ENCODE measurements around the gene DTX1. TPM values are rescaled to one million over a fixed set of nuclear protein-coding genes. Genes with fewer than 3 reads are reported as not detected.

DTX1 gene
- total RNA-seq, 1 experiment from 2014 or later, result 3.0 TPM

DNA sequence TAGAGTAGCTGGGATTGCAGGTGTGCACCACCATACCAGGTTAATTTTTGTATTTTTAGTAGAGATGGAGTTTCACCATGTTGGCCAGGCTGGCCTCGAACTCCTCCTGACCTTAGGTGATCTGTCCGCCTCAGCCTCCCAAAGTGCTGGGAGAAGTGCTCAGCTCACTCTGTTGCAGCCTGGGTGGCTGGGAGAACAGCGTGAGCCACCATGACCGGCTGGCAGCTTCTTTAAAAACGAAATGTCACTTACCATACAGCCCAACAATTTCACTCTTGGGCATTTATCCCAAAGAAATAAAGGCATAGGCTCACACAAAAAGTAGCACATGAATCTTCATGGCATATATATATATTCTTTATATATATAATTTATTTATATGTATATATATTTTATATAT lies 88.3 kb downstream of the DTX1 start:
- H3K4me3 Mint-ChIP-seq, result no peak overlapping the region

More for the DNA sequence above, 88.3 kb downstream of the DTX1 start:
- no peak overlapping the region for H3K56ac ChIP-seq (ENCODE audit: insufficient read length, low read depth, low read length)
- no peak overlapping the region for H3K4me2 ChIP-seq (ENCODE audit: insufficient read depth, insufficient read length, low read length)
- no peaks in the 10 kb centered on the region for H3K79me1 ChIP-seq (ENCODE audit: insufficient read depth, low read depth, low read length, poor library complexity, severe bottlenecking)
- TF ChIP-seq, protein P1, sequence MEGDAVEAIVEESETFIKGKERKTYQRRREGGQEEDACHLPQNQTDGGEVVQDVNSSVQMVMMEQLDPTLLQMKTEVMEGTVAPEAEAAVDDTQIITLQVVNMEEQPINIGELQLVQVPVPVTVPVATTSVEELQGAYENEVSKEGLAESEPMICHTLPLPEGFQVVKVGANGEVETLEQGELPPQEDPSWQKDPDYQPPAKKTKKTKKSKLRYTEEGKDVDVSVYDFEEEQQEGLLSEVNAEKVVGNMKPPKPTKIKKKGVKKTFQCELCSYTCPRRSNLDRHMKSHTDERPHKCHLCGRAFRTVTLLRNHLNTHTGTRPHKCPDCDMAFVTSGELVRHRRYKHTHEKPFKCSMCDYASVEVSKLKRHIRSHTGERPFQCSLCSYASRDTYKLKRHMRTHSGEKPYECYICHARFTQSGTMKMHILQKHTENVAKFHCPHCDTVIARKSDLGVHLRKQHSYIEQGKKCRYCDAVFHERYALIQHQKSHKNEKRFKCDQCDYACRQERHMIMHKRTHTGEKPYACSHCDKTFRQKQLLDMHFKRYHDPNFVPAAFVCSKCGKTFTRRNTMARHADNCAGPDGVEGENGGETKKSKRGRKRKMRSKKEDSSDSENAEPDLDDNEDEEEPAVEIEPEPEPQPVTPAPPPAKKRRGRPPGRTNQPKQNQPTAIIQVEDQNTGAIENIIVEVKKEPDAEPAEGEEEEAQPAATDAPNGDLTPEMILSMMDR (conservative IDR thresholded peaks at IDR 0.05), result no peak
- H3K14ac ChIP-seq (ENCODE audit: insufficient read depth, low read length), result no peak overlapping the region
- no peaks in the 10 kb centered on the region for H3K9me3 ChIP-seq (ENCODE audit: control insufficient read depth, low read depth, low read length)
- Mint-ChIP-seq H3K27me3 (ENCODE audit: low read depth) (peaks cover 6% of the 10 kb centered on the region), H3K9me3 (peaks cover 6% of the 10 kb centered on the region in 2 experiments; a peak in 4 of 5 replicates), H3K36me3 (ENCODE audit: insufficient read depth in 1 of 3, low read depth in 3 of 3) (no peaks in the 10 kb centered on the region; a peak in 3 of 7 replicates), H3K27ac (no peak overlapping the region), H3K4me1 (peaks cover 12 to 18% of the 10 kb centered on the region in 2 experiments)
- no peak overlapping the region for H4K91ac ChIP-seq (ENCODE audit: insufficient read length, low read depth, low read length)
- no peak overlapping the region for H2AFZ ChIP-seq (ENCODE audit: low read length)
- no peaks in the 10 kb centered on the region for H4K20me1 ChIP-seq (ENCODE audit: control insufficient read depth, insufficient read depth, insufficient read length)
- H3K23ac ChIP-seq (ENCODE audit: insufficient read length, low read depth, low read length), result no peak overlapping the region
- DNase-seq, result no peak
- no peak overlapping the region for H3K27ac ChIP-seq (ENCODE audit: insufficient read length, low read depth, low read length)
- peaks cover 2% of the 10 kb centered on the region; the same call in 1 of the 2 replicates for H3K4me1 ChIP-seq (ENCODE audit: insufficient read depth, low read length)
- no peaks in the 10 kb centered on the region for H3K79me2 ChIP-seq (ENCODE audit: insufficient read depth, low read length)
- no peak overlapping the region for H2AK5ac ChIP-seq (ENCODE audit: insufficient read length, low read length)
- no peak overlapping the region for H2BK15ac ChIP-seq (ENCODE audit: low read depth, low read length)
- no peak overlapping the region for H2BK20ac ChIP-seq (ENCODE audit: low read depth, low read length, poor library complexity, severe bottlenecking)
- no peaks in the 10 kb centered on the region for H3K27me3 ChIP-seq (ENCODE audit: insufficient read depth, low read length)
- H2BK120ac ChIP-seq (ENCODE audit: low read depth, low read length, poor library complexity, severe bottlenecking), result no peak overlapping the region
- no peak overlapping the region for H4K5ac ChIP-seq (ENCODE audit: insufficient read length, low read depth, low read length)
- H3K23me2 ChIP-seq (ENCODE audit: insufficient read length, low read depth, low read length, poor library complexity, severe bottlenecking), result peaks cover 2% of the 10 kb centered on the region
- no peak overlapping the region for H3K9ac ChIP-seq (ENCODE audit: extremely low read depth, insufficient read length, low read length)
- H3K4ac ChIP-seq (ENCODE audit: low read depth, low read length), result no peak overlapping the region
- H2BK12ac ChIP-seq (ENCODE audit: insufficient read length, low read depth, low read length), result no peak overlapping the region
- no CpG with 5 or more reads among the region's 5 CpGs for WGBS (ENCODE audit: extremely low coverage, insufficient read length, low lambda C conversion rate)
- no peak overlapping the region for H2BK5ac ChIP-seq (ENCODE audit: insufficient read length, low read length)
- no peak overlapping the region for H3T11ph ChIP-seq (ENCODE audit: low read length)
- no peak overlapping the region for H4K8ac ChIP-seq (replicated peaks; ENCODE audit: insufficient read length, low read depth, low read length)
- no peak overlapping the region for H3K18ac ChIP-seq (ENCODE audit: insufficient read length, low read depth, low read length)

Data from H9 (cell line).